Caco-2 (cell line): ENCODE measurements around the gene TDRD10. TPM values are rescaled to one million over a fixed set of nuclear protein-coding genes. Genes with fewer than 3 reads are reported as not detected.

ENCODE experiments used
- BruUV-seq: library from RNA; stranded (reverse); fragments of 400-500 nt; replicated peaks from 2 replicates; lab custom pipeline; 2021; lab: Mats Ljungman, UMichigan
- CTCF ChIA-PET: fragments of 300-600 bp; sonication (Branson Sonifier 250); formaldehyde crosslinking; loops from one replicate; lab custom pipeline; 2022; ENCODE audit warnings: antibody characterized with exemption; lab: Charles Lee
- POLR2A ChIA-PET: fragments of 300-600 bp; sonication (Branson Sonifier 250); formaldehyde crosslinking; loops from one replicate; lab custom pipeline; 2022; ENCODE audit warnings: antibody characterized with exemption; lab: Charles Lee
- DNase-seq, 2 experiments: peaks; one replicate each; pipeline versions ENCODE4 v3.0.0 to v3.0.0-alpha.2; 2020 to 2022
- H3K27me3 ChIP-seq: replicated peaks from 2 replicates; pipeline ENCODE4 v1.6.0; 2011; ENCODE audit warnings: low read length; ENCODE audit not compliant: control insufficient read depth, insufficient read depth
- H3K36me3 ChIP-seq: 2 replicates; pipeline ENCODE4 v1.5.1; 2011; ENCODE audit warnings: low read length; ENCODE audit not compliant: control insufficient read depth, insufficient read depth
- H3K4me1 ChIP-seq: fragments of 250-450 bp; sonication (Bioruptor Pico); 2 replicates; pipeline ENCODE4 v1.5.1; 2020; ENCODE audit warnings: mild to moderate bottlenecking
- H3K4me3 ChIP-seq: 2 replicates; pipeline ENCODE4 v1.5.1; 2011; ENCODE audit warnings: low read depth, mild to moderate bottlenecking, control low read depth, low read length
- H3K9me3 ChIP-seq: fragments of 250-450 bp; sonication (Bioruptor Pico); 2 replicates; pipeline ENCODE4 v1.5.1; 2020; ENCODE audit warnings: mild to moderate bottlenecking, moderate library complexity
- H3K27ac Mint-ChIP-seq: one replicate; pipeline ENCODE4 v1.8.0; 2022; ENCODE audit warnings: mixed read lengths; ENCODE audit not compliant: unreplicated experiment
- H3K27me3 Mint-ChIP-seq: one replicate; pipeline ENCODE4 v1.8.0; 2022; ENCODE audit warnings: mixed read lengths; ENCODE audit not compliant: insufficient read depth, unreplicated experiment
- H3K36me3 Mint-ChIP-seq: one replicate; pipeline ENCODE4 v1.8.0; 2022; ENCODE audit warnings: mild to moderate bottlenecking, mixed read lengths; ENCODE audit not compliant: insufficient read depth, unreplicated experiment
- H3K4me1 Mint-ChIP-seq: one replicate; pipeline ENCODE4 v1.8.0; 2022; ENCODE audit warnings: low read depth, mixed read lengths; ENCODE audit not compliant: unreplicated experiment
- H3K4me3 Mint-ChIP-seq: one replicate; pipeline ENCODE4 v1.8.0; 2022; ENCODE audit warnings: mild to moderate bottlenecking, moderate library complexity, mixed read lengths; ENCODE audit not compliant: unreplicated experiment
- H3K9me3 Mint-ChIP-seq: one replicate; pipeline ENCODE4 v1.8.0; 2022; ENCODE audit warnings: mixed read lengths; ENCODE audit not compliant: unreplicated experiment
- CTCF ChIP-seq, 2 experiments: fragments of 200-600 bp in 1 of 2; IDR thresholded peaks; 1 replicate in 1 of 2; 2 replicates in 1 of 2; pipeline versions ENCODE4 v1.5.1 to v1.8.0; 2011 to 2022; ENCODE audit warnings: antibody characterized with exemption in 1 of 2, control low read depth in 1 of 2, inconsistent platforms in 1 of 2, low read depth in 1 of 2, low read length in 1 of 2, mild to moderate bottlenecking in 1 of 2, moderate library complexity in 1 of 2; ENCODE audit not compliant: insufficient read depth in 1 of 2, severe bottlenecking in 1 of 2, unreplicated experiment in 1 of 2
- intact Hi-C: fragments of 100-400 bp; cut with micrococcal nuclease; formaldehyde crosslinking; loops from one replicate; pipeline ENCODE4 v1.10.0; 2022; ENCODE audit not compliant: unreplicated experiment
- total RNA-seq: library from RNA; stranded (reverse); gene quantifications from 2 replicates; pipeline ENCODE4 v1.2.3, GENCODE V29; 2022

The TDRD10 gene
- total RNA-seq, 1 experiment from 2014 or later, result not detected

GRCh38 chr1:154571244-154571963 lies 69.4 kb downstream of the TDRD10 start:
- POLR2A ChIA-PET, result no interaction called here
- H3K9me3 ChIP-seq, result no peaks in the 10 kb centered on the region
- Mint-ChIP-seq H3K27ac (no peak overlapping the region), H3K36me3 (peaks cover 20% of the 10 kb centered on the region), H3K4me3 (no peak overlapping the region), H3K27me3 (peaks cover 18% of the 10 kb centered on the region), H3K9me3 (no peaks in the 10 kb centered on the region), H3K4me1 (peaks cover 19% of the 10 kb centered on the region)
- TF ChIP-seq CTCF (IDR thresholded peaks at IDR 0.05; ENCODE audit: insufficient read depth in 1 of 2, low read depth in 1 of 2, low read length in 1 of 2, severe bottlenecking in 1 of 2, unreplicated experiment in 1 of 2), result no peak
- no peak for DNase-seq
- no peak overlapping the region for H3K4me3 ChIP-seq
- no peaks in the 10 kb centered on the region for H3K36me3 ChIP-seq
- intact Hi-C loops, result no loop called here
- CTCF ChIA-PET, result no interaction called here
- peaks cover 4% of the 10 kb centered on the region for H3K4me1 ChIP-seq
- 0 out of 2 replicates have a peak, but pooled peaks cover 1% of the 10 kb centered on the region for H3K27me3 ChIP-seq
- no TSS peak for BruUV-seq

GRCh38 chr1:154571964-154572288 lies 69.9 kb downstream of the TDRD10 start:
- H3K36me3 ChIP-seq, result no peaks in the 10 kb centered on the region
- H3K9me3 ChIP-seq, result no peaks in the 10 kb centered on the region
- no peak overlapping the region for H3K4me3 ChIP-seq
- peaks cover 16% of the 10 kb centered on the region for H3K27me3 Mint-ChIP-seq
- no peak overlapping the region for H3K4me3 Mint-ChIP-seq
- no peak for TF ChIP-seq CTCF (IDR thresholded peaks at IDR 0.05; ENCODE audit: insufficient read depth in 1 of 2, low read depth in 1 of 2, low read length in 1 of 2, severe bottlenecking in 1 of 2, unreplicated experiment in 1 of 2)
- POLR2A ChIA-PET, result no interaction called here
- H3K4me1 ChIP-seq, result peaks cover 4% of the 10 kb centered on the region
- H3K36me3 Mint-ChIP-seq, result peaks cover 25% of the 10 kb centered on the region
- BruUV-seq, result no TSS peak
- CTCF ChIA-PET, result interaction anchor here (0.9 kb wide), 1 partner anchor 92 kb away, joined by 3 read pairs; no protein-coding TSS in a partner anchor
- intact Hi-C loops, result no loop called here
- peaks cover 19% of the 10 kb centered on the region for H3K4me1 Mint-ChIP-seq
- 0 out of 2 replicates have a peak, but pooled peaks cover 1% of the 10 kb centered on the region for H3K27me3 ChIP-seq
- no peaks in the 10 kb centered on the region for H3K9me3 Mint-ChIP-seq
- no peak overlapping the region for H3K27ac Mint-ChIP-seq
- no peak for DNase-seq

GRCh38 chr1:154572468-154573167 lies 70.6 kb downstream of the TDRD10 start:
- peaks cover 13% of the 10 kb centered on the region for H3K27me3 Mint-ChIP-seq
- no peaks in the 10 kb centered on the region for H3K36me3 ChIP-seq
- no peak overlapping the region for H3K4me3 ChIP-seq
- H3K27me3 ChIP-seq, result 0 out of 2 replicates have a peak, but pooled peaks cover 1% of the 10 kb centered on the region
- no peak overlapping the region for H3K27ac Mint-ChIP-seq
- TF ChIP-seq CTCF (IDR thresholded peaks at IDR 0.05; ENCODE audit: insufficient read depth in 1 of 2, low read depth in 1 of 2, low read length in 1 of 2, severe bottlenecking in 1 of 2, unreplicated experiment in 1 of 2), result no peak
- DNase-seq, result no peak
- no peak overlapping the region for H3K4me3 Mint-ChIP-seq
- intact Hi-C loops, result no loop called here
- H3K9me3 ChIP-seq, result no peaks in the 10 kb centered on the region
- no TSS peak for BruUV-seq
- CTCF ChIA-PET, result interaction anchor here (0.9 to 1.6 kb wide), 2 partner anchors 13 to 93 kb away, joined by 3 to 5 read pairs; no protein-coding TSS in a partner anchor
- peaks cover 4% of the 10 kb centered on the region for H3K4me1 ChIP-seq
- POLR2A ChIA-PET, result no interaction called here
- H3K4me1 Mint-ChIP-seq, result peaks cover 14% of the 10 kb centered on the region
- H3K9me3 Mint-ChIP-seq, result no peaks in the 10 kb centered on the region
- H3K36me3 Mint-ChIP-seq, result peaks cover 27% of the 10 kb centered on the region
